GM10266 (cell line): ENCODE data around the gene ZNF189.

Source experiments
- DNase-seq: peaks from one replicate; pipeline ENCODE4 v3.0.0; 2012; ENCODE audit errors: extremely low spot score
- TF ChIP-seq, protein P1 (sequence below): IDR thresholded peaks from 2 replicates; pipeline ENCODE4 v1.5.1; 2012; ENCODE audit warnings: mild to moderate bottlenecking, low read depth; ENCODE audit not compliant: control insufficient read depth, insufficient read depth; ENCODE audit errors: missing control alignments

Gene ZNF189

DNA sequence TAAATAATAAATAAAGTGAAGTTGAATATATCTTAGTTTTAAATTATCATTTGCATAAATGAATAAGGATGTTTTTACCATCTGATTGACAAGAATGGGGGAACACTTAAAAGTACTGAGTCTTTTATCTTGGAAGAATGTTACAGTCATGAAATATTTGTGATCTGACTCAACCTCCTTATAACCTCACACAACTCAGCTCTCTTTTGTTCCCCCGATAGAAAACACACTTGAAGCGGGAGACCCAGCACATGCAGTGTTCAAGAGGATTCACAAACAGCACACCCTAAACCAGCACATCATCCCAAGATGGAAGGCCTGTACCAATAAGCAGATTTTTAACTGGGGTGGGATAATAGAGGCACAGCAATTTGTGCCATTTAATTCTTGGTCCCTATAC, 29.4 kb upstream of the ZNF189 start:
- no peak for DNase-seq
- TF ChIP-seq, protein P1, sequence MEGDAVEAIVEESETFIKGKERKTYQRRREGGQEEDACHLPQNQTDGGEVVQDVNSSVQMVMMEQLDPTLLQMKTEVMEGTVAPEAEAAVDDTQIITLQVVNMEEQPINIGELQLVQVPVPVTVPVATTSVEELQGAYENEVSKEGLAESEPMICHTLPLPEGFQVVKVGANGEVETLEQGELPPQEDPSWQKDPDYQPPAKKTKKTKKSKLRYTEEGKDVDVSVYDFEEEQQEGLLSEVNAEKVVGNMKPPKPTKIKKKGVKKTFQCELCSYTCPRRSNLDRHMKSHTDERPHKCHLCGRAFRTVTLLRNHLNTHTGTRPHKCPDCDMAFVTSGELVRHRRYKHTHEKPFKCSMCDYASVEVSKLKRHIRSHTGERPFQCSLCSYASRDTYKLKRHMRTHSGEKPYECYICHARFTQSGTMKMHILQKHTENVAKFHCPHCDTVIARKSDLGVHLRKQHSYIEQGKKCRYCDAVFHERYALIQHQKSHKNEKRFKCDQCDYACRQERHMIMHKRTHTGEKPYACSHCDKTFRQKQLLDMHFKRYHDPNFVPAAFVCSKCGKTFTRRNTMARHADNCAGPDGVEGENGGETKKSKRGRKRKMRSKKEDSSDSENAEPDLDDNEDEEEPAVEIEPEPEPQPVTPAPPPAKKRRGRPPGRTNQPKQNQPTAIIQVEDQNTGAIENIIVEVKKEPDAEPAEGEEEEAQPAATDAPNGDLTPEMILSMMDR: no peak

DNA sequence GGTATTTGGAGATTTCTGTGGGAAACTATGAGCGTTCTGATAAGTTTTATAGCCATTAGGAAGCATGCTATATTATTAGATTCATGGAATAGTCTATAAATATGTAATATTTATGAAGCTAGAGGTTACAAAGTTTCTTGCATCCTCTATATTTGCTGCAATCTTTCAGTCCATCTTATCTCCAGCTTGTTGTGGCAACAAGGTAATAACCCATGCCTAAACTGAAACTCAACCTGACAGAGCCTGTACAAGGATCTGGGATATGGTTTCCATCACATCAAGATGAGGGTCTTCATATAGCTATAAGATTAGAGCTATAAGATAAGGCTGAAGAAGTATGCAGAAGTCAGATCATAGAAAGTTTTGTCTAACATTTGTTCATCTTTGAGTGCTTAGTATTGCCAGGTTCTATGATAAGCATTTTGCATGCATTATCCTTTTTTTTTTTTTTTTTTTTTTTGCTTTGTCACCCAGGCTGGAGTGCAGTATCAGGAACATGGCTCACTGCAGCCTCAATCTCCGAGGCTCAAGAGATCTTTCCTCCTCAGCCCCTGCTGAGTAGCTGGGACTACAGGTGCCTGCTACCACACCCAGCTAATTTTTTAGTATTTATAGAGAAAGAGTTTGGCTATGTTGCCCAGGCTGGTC, 28.6 kb upstream of the ZNF189 start:
- TF ChIP-seq, protein P1: no peak
- no peak for DNase-seq

DNA sequence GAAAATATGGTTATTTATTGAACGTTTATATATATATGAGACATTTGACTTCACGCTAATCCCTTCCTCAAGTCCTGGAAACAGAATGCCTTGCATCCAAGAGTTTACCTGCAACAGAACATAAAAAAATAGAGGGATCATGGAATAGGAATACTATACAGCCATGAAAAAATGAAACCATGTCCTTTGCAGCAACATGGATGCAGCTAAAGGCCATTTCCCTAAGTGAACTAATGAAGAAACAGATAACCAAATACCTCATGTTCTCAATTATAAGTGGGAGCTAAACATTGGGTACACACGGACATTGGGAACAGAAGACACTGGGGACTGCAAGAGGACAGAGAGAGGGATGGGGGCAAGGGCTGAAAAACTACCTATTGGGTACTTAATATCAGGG, 26.8 kb upstream of the ZNF189 start:
- TF ChIP-seq, protein P1: no peak
- DNase-seq: no peak

GRCh38 chr9:101372327-101373118, 26.1 kb upstream of the ZNF189 start:
- DNase-seq: no peak
- TF ChIP-seq, protein P1: no peak

DNA sequence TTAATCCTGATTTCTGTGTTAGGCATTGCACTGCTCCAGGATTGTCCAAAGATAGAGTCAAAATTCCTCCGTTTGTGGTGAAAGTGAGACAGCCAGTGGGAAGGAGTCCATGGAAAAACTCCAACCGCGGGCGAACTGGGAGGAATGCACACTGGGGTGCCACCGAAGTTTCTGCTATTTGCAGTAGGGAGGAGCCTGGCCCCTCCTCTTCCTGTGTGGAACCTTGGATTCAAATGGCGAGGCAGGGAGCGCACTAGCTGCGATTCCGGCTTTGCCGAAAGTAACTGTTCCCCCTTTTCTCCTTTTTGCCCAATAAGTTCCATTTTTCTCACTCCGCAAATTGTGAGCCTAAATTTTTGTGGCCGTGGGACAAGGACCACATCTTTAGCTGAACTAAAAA, 23.1 kb upstream of the ZNF189 start:
- TF ChIP-seq, protein P1: no peak
- no peak for DNase-seq

DNA sequence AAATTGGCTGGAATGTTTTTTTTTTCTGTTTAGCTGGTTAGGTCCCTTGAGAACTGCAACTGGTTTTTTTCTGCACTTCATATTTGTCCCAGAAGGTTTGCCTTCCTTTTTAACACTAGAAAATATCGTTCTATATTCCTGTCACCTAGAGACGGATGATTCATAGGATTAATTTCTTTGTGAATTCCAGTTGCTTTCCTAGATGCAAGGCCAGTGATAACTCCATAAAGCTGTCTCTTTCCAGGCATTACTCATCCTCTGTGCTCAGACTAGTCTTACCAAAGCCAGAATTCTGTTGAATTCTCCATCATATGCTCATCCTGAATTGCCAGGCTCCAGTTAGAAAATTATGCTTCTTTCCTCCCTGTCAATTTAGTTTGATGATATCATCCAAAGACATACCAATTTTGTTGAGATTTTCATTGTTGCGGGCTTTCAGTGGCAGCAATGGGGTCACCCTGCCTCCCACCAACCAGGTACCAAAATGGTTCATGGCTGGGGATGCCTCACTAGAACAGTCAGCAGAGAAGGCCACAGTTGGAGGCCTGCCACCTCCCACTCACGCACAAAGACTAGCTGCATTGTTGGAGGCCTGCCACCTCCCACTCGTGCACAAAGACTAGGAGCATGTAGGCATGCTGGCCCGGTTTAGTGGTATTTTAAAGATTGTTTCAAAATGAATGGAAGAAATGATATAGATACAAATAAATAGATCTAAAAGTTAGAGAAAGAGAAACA, 22.4 kb upstream of the ZNF189 start:
- TF ChIP-seq, protein P1: no peak
- DNase-seq: no peak
